Measurements from ENCODE around the gene DUOXA1. TPM values are rescaled to one million over a fixed set of nuclear protein-coding genes. Genes with fewer than 3 reads are reported as not detected.

DUOXA1 gene
- total RNA-seq, 1 donor from 2014 or later: 6.6 TPM

DNA sequence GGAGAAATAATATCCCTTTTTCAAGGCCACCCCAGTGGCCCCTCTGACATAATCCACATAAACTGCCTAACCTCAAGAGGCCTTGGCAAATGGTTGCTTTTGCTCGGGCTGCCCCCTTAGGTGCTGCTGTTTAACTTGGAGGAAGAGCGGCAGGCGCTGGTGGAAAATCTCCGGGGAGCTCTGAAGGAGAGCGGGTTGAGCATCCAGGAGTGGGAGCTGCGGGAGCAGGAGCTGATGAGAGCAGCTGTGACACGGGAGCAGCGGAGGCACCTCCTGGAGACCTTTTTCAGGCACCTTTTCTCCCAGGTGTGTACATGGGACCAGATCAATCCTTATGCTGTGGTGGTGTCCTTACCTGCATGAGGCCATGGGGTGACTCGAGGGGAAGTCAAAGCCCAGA is 15.1 kb upstream of the DUOXA1 start:
- H3K9me3 Mint-ChIP-seq: no peaks in the 10 kb centered on the region
- no peaks in the 10 kb centered on the region for H3K36me3 Mint-ChIP-seq
- DNase-seq (ENCODE audit: low spot score in 2 of 2, unreplicated experiment in 2 of 2): no peak
- TF ChIP-seq, protein P1, sequence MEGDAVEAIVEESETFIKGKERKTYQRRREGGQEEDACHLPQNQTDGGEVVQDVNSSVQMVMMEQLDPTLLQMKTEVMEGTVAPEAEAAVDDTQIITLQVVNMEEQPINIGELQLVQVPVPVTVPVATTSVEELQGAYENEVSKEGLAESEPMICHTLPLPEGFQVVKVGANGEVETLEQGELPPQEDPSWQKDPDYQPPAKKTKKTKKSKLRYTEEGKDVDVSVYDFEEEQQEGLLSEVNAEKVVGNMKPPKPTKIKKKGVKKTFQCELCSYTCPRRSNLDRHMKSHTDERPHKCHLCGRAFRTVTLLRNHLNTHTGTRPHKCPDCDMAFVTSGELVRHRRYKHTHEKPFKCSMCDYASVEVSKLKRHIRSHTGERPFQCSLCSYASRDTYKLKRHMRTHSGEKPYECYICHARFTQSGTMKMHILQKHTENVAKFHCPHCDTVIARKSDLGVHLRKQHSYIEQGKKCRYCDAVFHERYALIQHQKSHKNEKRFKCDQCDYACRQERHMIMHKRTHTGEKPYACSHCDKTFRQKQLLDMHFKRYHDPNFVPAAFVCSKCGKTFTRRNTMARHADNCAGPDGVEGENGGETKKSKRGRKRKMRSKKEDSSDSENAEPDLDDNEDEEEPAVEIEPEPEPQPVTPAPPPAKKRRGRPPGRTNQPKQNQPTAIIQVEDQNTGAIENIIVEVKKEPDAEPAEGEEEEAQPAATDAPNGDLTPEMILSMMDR (IDR thresholded peaks at IDR 0.05; ENCODE audit: unreplicated experiment): no peak
- no peaks in the 10 kb centered on the region for H3K27me3 Mint-ChIP-seq (ENCODE audit: low read depth)
- no peak overlapping the region for H3K4me3 Mint-ChIP-seq
- H3K4me1 Mint-ChIP-seq: peaks cover 13% of the 10 kb centered on the region
- H3K27ac Mint-ChIP-seq: no peak overlapping the region

DNA sequence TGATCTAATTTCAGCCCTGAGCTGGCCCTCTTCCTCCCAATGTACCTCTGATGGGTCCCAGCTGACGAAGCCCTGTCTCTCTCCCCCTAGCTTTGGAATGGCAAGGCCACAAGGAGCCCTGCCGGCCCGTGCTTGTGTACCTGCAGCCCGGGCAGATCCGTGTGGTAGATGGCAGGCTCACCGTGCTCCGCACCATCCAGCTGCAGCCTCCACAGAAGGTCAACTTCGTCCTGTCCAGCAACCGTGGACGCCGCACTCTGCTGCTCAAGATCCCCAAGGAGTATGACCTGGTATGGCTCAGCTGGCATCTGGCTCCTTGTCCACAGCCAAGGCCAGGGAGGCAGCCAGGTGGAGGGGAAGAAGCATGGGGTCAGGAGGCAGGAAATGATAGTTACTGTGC is 14.3 kb upstream of the DUOXA1 start:
- H3K27me3 Mint-ChIP-seq (ENCODE audit: low read depth): no peaks in the 10 kb centered on the region
- no peaks in the 10 kb centered on the region for H3K9me3 Mint-ChIP-seq
- no peak overlapping the region for H3K4me3 Mint-ChIP-seq
- H3K4me1 Mint-ChIP-seq: peaks cover 10% of the 10 kb centered on the region
- no peaks in the 10 kb centered on the region for H3K36me3 Mint-ChIP-seq
- DNase-seq (ENCODE audit: low spot score in 2 of 2, unreplicated experiment in 2 of 2): no peak
- no peak overlapping the region for H3K27ac Mint-ChIP-seq
- TF ChIP-seq, protein P1 (IDR thresholded peaks at IDR 0.05; ENCODE audit: unreplicated experiment): no peak

- no peaks in the 10 kb centered on the region for H3K27me3 Mint-ChIP-seq (ENCODE audit: low read depth)
- no peak for DNase-seq (ENCODE audit: low spot score in 2 of 2, unreplicated experiment in 2 of 2)
- H3K36me3 Mint-ChIP-seq: no peaks in the 10 kb centered on the region
- no peak overlapping the region for H3K27ac Mint-ChIP-seq
- TF ChIP-seq, protein P1 (IDR thresholded peaks at IDR 0.05; ENCODE audit: unreplicated experiment): no peak
- no peak overlapping the region for H3K4me3 Mint-ChIP-seq
- no peaks in the 10 kb centered on the region for H3K9me3 Mint-ChIP-seq
- H3K4me1 Mint-ChIP-seq: peaks cover 6% of the 10 kb centered on the region
Observed at GRCh38 chr15:45143056-45143455, 13.4 kb upstream of the DUOXA1 start.

DNA sequence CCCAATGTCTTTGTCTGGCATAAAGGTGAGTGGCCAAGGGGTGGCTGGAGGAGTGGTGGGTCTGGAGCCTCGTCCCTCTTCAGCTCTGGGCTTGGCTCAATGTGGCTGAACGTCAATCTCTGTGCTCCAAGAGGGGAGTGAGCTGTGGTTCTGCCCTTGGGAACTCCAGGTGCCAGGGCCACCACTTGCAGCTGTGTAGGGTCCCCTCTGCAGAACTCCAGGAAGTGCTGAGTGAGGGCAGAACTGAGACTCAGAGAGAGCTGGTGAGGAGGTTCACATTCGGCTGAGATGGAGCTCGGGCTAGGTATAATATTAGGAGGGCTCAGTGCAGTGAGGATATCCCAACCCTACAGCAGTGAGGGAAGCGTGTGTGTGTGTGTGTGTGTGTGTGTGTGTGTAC is 11.7 kb upstream of the DUOXA1 start:
- Mint-ChIP-seq H3K27ac (no peak overlapping the region), H3K27me3 (ENCODE audit: low read depth) (peaks cover 8% of the 10 kb centered on the region), H3K4me3 (no peak overlapping the region), H3K9me3 (no peaks in the 10 kb centered on the region), H3K4me1 (peaks cover 6% of the 10 kb centered on the region), H3K36me3 (no peaks in the 10 kb centered on the region)
- TF ChIP-seq, protein P1 (IDR thresholded peaks at IDR 0.05; ENCODE audit: unreplicated experiment): no peak
- DNase-seq (ENCODE audit: low spot score in 2 of 2, unreplicated experiment in 2 of 2): no peak

GRCh38 chr15:45140557-45141250 is 11.0 kb upstream of the DUOXA1 start:
- no peak overlapping the region for H3K4me3 Mint-ChIP-seq
- TF ChIP-seq, protein P1 (IDR thresholded peaks at IDR 0.05; ENCODE audit: unreplicated experiment): no peak
- peaks cover 14% of the 10 kb centered on the region for H3K27me3 Mint-ChIP-seq (ENCODE audit: low read depth)
- DNase-seq (ENCODE audit: low spot score in 2 of 2, unreplicated experiment in 2 of 2): no peak
- peaks cover 4% of the 10 kb centered on the region for H3K4me1 Mint-ChIP-seq
- no peaks in the 10 kb centered on the region for H3K9me3 Mint-ChIP-seq
- no peaks in the 10 kb centered on the region for H3K36me3 Mint-ChIP-seq
- H3K27ac Mint-ChIP-seq: no peak overlapping the region

Data from mesothelial cell of epicardium (in vitro differentiated cells).